Ishikawa (cell line): ENCODE results near the gene CCDC107.

Experiments
- CREB1 ChIP-seq: IDR thresholded peaks from 2 replicates; pipeline ENCODE4 v1.6.1; 2012; ENCODE audit warnings: low read depth
- EGR1 ChIP-seq: IDR thresholded peaks from 2 replicates; pipeline ENCODE4 v1.6.1; 2012
- EP300 ChIP-seq: IDR thresholded peaks from 2 replicates; pipeline ENCODE4 v1.6.1; 2012; ENCODE audit warnings: borderline replicate concordance
- NFIC ChIP-seq: IDR thresholded peaks from 2 replicates; pipeline ENCODE4 v1.6.1; 2012
- TCF12 ChIP-seq: IDR thresholded peaks from 2 replicates; pipeline ENCODE4 v1.6.1; 2012; ENCODE audit warnings: low read depth
- ZBTB7A ChIP-seq: IDR thresholded peaks from 2 replicates; pipeline ENCODE4 v1.6.1; 2012; ENCODE audit warnings: low read depth
- TF ChIP-seq, protein P1 (sequence below): IDR thresholded peaks from 2 replicates; pipeline ENCODE4 v1.6.1; 2012

DNA sequence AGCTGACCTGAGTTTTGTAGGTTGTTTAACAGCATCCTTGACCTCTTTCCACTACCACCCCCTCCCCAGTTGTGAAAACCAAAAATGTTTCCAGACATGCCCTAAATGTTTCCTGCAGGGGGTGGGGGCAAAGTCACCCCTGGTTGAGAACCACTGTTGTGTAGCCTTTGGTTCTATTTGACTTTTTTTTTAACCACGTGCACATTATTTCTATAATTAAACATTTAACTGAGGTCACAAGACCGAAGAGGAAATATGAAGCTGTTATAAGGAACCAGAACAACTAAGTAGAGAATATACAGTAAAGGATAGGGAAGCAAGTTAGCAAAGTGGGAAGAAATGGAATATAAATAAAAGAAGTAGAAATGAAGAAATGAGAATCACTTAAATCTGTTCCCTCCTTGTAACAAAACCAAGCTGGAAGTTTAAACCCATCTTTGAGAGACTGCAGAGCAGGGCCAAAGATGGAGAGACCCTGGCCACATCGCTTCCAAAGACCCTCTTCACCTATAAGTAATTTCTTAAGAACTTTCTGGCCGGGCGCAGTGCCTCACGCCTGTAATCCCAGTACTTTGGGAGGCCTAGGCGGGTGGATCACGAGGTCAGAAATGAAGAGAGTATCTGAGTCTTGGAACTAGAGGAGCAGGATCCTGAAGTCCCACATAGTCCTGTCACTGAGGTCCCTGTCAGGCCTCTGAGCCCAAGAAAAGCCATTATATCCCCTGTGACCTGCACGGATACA is 21.8 kb upstream of the CCDC107 start:
- TF ChIP-seq CREB1 = no peak
- no peak for TF ChIP-seq TCF12
- TF ChIP-seq EGR1 = no peak
- TF ChIP-seq ZBTB7A = no peak
- TF ChIP-seq EP300 = no peak
- TF ChIP-seq NFIC = no peak
- TF ChIP-seq, protein P1, sequence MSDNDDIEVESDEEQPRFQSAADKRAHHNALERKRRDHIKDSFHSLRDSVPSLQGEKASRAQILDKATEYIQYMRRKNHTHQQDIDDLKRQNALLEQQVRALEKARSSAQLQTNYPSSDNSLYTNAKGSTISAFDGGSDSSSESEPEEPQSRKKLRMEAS = no peak
